NB4 (cell line): ENCODE data around the gene ENOX1.

Source experiments
- DNase-seq: peaks from one replicate; pipeline ENCODE4 v3.0.0; 2010; ENCODE audit warnings: low read depth
- H3K4me3 ChIP-seq: one replicate; pipeline ENCODE4 v1.5.1; 2011; ENCODE audit warnings: mild to moderate bottlenecking, low read depth, low read length, moderate library complexity
- CTCF ChIP-seq: IDR thresholded peaks from one replicate; pipeline ENCODE4 v1.5.1; 2012; ENCODE audit warnings: low read depth, low read length
- MAX ChIP-seq: IDR thresholded peaks from 2 replicates; pipeline ENCODE4 v1.6.1; 2011; ENCODE audit warnings: low read depth, low read length
- MYC ChIP-seq: IDR thresholded peaks from 2 replicates; pipeline ENCODE4 v1.6.1; 2011; ENCODE audit warnings: low read depth, low read length
- POLR2A ChIP-seq: IDR thresholded peaks from 2 replicates; pipeline ENCODE4 v1.6.1; 2011; ENCODE audit warnings: mild to moderate bottlenecking; ENCODE audit not compliant: insufficient read length; ENCODE audit errors: extremely low read depth

The ENOX1 gene

GRCh38 chr13:43272851-43273250, 513.9 kb downstream of the ENOX1 start:
- DNase-seq, result no peak
- no peak overlapping the region for H3K4me3 ChIP-seq
- TF ChIP-seq POLR2A, result no peak
- no peak for TF ChIP-seq CTCF
- TF ChIP-seq MAX, result no peak

- DNase-seq, result no peak
Measured at GRCh38 chr13:43271152-43271551, 515.6 kb downstream of the ENOX1 start.

GRCh38 chr13:43270130-43270830, 516.5 kb downstream of the ENOX1 start:
- no peak for DNase-seq
- no peak overlapping the region for H3K4me3 ChIP-seq
- TF ChIP-seq POLR2A (no peak), MYC (no peak), CTCF (no peak), MAX (no peak)

More at GRCh38 chr13:43271152-43271551, 515.6 kb downstream of the ENOX1 start:
- TF ChIP-seq CTCF, result no peak
- no peak for TF ChIP-seq POLR2A
- no peak for TF ChIP-seq MAX
- no peak for TF ChIP-seq MYC
- no peak overlapping the region for H3K4me3 ChIP-seq

- TF ChIP-seq POLR2A (no peak), CTCF (no peak), MAX (no peak), MYC (no peak)
- no peak for DNase-seq
- H3K4me3 ChIP-seq, result no peak overlapping the region
Measured at GRCh38 chr13:43269037-43269481, 517.7 kb downstream of the ENOX1 start.

- no peak overlapping the region for H3K4me3 ChIP-seq
- TF ChIP-seq POLR2A (no peak), MAX (no peak), MYC (no peak), CTCF (no peak)
- no peak for DNase-seq
Measured at GRCh38 chr13:43268632-43269031, 518.1 kb downstream of the ENOX1 start.
